ENCODE data around the gene OR52N1.

The OR52N1 gene

DNA sequence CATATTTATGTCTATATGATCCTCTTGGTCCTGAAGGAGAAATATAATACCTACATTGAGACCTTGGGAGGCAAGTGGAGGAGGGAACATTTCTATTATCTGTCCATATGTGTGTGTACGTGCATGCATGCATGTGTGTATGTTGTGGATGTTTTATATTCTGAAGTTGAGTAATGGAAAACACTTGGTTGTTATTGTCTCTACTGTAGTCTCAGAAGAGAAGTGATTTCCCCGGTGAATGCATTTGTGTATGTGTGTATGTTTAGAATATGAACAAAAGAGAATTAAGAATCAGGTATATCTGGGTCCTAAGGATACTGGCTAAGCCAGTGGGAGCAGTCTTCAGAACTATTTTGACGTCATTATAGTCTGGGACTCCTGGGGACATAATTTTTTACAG lies at the start of gene OR52N1:
TSS of gene OR52N1 (minus strand) at position 101 of the 400 bp plus-strand sequence. CDS start 2,449 bp downstream, outside the sequence.
- DNase-seq (ENCODE audit: low spot score) = no peak

DNA sequence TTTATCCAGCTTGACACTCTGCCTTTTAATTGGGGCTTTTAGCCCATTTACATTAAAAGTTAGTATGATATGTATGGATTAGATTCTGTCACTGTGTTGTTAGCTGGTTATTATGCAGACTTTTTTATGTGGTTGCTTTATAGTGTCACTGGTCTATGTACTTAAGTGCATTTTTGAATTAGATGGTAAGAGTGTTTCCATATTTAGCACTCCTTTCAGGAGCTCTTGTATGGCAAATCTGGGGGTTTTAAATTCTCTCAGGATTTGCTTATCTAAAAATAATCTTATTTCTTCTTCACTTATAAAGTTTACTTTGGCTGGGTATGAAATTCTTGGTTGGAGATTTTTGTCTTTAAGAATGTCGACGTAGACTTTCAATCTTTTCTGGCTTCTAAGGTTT lies 46.6 kb upstream of the OR52N1 start:
- DNase-seq (ENCODE audit: low spot score) = no peak

DNA sequence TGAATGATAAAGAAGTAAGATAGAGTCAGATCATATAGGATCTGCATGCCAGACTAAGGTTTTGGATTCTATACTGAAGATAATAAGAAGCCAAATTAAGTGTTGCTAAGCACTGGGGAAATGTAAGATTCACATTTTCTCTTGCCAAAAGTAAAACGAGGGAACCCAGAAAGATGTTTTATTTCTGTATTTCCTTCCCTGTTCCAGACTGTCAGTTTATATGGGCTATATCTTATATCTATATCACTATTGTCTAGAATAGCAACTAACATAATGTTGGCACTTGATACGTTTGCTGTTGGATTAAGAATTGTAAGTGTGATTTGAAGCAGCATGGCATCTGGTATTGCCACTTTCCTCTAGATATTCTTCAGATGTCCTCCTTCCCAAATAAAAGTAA lies 42.4 kb upstream of the OR52N1 start:
- no peak for DNase-seq (ENCODE audit: low spot score)

DNA sequence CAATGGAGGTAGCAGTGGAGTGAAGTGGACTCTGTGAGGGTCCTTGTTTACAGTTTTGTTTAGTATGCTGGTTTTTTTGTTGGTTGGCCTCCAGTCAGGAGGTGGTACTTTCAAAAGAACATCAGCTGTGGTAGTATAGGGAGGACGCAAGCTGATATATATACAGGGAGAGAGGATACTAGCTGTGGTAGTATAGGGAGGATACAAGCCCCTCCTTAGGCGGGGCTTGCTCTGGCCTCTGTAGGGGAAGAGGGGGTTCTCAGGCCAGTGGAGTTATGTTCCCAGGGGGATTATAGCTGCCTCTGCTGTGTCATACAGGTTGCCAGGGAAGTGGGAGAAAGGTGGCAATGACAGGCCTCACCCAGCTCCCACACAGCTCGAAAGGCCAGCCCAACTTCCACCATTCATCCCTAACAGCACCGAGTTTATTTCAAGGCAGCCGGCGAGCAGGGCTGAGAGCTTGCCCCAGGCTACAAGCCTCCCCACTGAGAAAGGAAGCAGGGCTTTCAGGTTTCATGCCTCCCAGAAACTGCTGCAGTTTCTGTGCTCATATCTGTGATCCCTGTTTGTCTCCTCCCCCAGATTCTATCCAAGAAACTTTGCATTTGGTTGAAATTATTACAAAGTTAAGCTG lies 40.2 kb upstream of the OR52N1 start:
- DNase-seq (ENCODE audit: low spot score) = no peak

DNA sequence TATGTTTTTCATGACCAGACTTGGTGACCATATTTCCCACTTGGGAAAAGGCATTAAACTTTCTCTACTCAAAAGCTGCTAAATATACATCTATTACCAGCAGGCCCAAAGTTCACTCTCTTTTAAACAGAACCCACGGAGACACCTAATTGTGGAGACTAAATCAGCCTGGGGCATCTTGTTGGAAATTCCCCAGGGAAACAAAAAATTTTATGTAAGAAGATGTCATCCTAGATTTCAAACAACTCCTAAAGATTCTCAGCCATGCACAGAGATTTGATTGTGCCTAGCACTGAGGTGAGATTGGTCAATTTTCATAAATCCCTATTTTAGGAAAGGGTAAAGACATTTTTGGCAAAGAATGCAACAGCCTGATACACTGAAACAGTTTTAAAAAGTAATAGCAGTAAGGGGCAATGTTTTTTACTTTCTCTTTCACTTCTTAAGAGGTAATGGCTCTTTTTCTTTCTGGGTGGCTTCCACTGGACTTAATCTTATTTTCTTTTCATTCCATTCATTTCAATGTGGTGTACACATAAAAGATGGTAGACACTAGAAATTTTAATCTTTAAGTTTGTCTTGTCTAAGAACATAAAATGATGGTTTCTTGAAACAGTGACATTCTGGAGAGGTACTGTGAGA lies 27.3 kb upstream of the OR52N1 start:
- DNase-seq (ENCODE audit: low spot score) = no peak

DNA sequence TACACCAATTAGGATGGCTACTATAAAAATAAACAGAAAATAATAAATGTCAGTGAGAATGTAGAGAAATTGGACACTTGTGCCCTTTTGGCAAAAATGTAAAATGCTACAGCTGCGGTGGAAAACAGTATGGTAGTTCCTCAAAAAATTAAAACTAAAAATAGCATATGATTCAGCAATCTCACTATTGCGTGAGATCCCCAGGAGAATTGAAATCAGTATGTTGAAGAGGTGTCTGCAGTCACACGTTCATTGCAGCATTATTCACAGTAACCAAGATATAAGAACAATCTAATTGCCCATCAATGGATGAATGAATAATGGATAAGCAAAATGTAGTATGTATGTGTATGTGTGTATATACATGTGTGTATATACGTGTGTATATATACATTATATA lies 24.5 kb upstream of the OR52N1 start:
- no peak for DNase-seq (ENCODE audit: low spot score)

DNA sequence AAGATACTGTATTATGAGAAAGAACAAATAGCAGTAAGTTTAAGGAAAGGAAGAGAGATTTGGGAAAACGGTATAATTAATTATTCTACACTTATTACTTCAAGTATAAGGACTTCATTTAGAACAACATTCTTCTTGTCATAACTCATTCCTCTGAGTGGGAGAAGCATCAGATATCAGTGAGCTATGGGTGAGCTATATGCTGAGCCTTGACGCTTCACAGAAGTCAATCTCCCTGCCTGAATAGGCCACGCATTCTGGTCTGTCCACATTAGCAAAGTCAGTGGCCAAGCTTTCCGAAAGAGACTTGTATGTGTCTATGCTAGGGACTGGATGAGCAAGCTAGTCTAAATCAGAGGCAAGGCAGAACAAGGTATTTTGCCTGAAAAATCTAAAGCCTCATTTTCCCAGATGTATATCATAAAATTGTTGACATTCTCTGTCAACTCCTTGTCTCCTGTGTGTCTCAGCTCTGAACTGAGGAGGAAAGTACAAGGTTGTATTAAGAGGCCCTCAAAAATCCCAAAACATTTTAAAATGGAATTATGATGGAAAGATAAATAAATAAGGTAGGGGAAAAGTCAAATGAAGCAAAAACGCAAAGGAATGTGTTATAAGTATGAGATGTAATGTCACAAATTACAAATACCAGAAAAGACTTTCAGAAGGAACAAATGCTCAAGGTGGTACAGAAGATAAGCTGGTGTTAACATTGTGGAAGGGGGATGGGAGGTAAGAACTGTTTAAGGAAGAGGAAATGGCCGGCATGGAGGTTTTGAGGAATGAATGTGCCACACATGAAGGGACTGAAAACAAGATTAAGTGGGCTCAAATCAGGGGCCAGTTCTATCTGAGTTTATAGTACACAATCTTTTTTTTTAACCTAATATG lies 19.1 kb upstream of the OR52N1 start:
- DNase-seq (ENCODE audit: low spot score) = no peak

DNA sequence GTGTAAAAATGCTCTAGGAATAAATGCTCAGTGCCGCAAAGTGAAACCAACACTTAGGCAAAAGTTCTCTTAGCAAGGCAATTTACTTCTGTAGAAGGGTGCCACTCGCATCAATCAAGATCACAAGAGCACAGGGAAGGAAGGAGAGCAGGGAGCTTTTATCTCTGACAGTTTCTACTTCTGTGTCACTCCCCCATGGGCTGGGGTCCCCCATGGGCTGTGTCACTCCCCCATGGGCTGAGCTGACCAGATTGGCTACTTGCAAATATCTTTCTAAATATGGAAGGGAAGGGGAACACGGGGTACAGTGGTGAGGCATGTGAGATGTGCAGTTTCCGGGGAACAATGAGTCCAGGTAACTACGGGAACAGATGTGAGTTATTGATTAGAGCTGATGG lies 18.1 kb upstream of the OR52N1 start:
- no peak for DNase-seq (ENCODE audit: low spot score)

DNA sequence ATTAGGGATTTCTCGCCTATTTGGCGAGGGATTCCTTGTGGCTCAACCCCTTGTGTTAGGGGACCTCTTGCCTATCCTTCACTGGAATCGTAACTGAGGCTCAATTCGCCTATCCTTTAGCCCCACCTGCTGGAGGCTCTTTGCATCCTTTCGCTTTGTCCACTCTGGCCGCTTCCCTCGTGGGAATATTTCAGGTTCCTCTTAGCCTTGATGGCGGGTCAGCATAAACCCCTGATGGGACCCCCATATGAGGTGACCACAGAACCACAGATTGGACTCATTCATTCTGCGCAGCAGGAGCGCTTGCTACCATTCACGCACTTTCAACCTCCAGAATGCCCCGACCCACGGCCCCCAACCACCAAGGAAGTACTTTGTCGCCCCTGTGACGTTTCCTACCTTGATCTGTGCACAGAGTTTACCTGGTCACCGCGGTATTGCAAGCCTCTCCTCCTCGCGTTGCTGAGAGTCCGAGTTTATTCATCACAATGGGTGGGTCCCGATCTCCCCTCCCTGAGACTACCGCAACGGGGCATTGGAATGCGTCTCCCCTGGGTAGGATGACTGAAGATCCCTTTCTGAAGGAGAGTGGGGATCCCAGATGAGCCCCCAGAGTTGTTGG lies 17.5 kb upstream of the OR52N1 start, which contains the start of gene OR52N2:
TSS of gene OR52N2 (plus strand) at position 425 of the 622 bp plus-strand sequence. CDS start 11,412 bp downstream, outside the sequence.
- DNase-seq (ENCODE audit: low spot score) = peak; percentile 66

DNA sequence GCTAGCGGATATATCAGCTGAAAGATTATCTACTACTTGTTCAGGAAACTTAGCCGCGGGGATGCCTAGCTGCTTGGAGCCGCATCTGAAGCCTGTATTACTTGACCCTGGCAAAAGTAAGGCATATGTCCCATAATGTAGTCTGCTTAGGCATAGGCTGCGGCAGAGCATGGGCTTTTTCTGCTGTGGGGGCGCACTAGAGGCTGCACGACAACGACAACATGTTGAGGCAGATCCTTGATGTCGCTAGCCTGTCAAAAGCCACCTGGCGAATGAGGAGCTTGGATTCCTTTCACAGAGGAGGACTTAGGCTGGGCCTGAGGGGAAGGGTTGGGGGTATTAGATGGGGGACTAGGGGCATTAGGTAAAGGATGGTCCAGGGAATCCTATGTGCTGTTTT lies 16.5 kb upstream of the OR52N1 start:
- DNase-seq (ENCODE audit: low spot score) = no peak

DNA sequence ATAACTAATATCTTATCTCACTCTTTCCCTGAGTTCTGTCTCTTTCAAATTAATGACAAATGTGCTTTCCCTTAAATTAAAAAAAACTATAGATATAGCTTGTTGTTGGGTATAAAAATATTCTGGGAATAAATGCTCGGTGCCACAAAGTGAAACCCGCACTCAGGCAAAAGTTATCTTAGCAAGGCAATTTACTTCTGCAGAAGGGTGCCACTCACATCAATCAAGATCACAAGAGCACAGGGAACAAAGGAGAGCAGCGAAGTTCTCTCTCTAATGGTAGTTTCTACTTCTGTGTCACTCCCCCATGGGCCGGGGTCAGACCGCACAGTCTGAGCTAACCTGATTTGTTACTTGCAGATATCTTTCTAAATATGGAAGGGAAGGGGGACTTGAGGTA lies 12.9 kb upstream of the OR52N1 start:
- DNase-seq (ENCODE audit: low spot score) = no peak

DNA sequence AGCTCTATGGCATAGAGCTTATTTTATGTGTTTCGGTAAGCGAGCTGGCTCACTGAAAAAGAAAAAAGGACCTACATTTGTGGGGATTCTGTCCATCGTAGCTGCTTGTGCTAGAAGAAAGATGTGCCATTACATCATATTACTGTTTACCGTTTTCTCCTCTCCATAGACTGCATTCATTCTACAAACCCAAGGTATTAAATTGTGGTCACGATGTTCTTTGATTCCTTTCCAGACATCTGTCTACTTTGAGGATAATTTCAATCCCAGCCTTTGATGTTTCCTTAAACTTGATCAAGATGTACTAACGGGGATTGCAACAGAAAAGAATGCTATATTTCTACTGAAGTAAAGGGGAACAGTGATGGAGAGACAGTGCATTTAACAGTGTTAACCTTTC lies 5.5 kb upstream of the OR52N1 start:
- DNase-seq (ENCODE audit: low spot score) = no peak

DNA sequence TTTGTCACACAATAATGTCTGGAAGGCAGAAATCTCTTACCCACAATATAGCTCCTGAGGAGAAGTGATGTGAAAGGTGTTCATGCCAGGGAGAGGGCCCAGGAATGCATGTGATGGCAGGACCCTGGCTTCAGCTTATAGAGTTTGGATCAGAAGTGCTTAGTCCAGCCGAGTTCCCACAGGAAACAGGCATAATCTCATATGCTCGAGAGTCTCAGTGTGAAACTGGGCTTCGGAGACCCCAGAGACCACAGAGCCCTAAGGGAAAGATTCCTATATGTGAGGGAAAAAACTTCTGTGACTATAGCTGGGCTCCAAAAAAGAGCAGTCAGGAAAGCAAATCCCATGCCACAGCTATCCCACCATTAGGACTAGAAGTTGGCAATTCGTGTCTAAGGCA lies 7.8 kb downstream of the OR52N1 start, which contains the start of gene OR52N5:
TSS of gene OR52N5 (minus strand) at position 101 of the 400 bp plus-strand sequence. CDS start 4,721 bp downstream, outside the sequence.
- no peak for DNase-seq (ENCODE audit: low spot score)

DNA sequence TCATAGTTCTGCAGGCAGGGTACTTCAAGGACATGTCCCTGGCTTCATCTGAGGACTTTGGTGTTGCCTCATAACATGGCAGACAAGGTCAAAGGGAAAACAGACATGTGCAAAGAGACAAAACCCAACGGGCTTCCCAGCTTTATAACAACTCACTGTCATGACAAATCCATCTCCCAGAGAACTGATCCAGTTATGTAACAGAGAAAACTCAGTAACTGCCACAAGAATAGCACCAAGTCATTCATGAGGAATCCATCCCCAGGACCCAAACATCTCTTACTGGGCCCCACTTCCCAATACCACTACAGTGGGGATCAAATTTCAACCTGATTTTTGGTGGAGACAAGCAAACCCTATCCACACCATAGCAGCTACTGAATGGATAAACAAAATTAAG lies 24.0 kb downstream of the OR52N1 start:
- no peak for DNase-seq (ENCODE audit: low spot score)

DNA sequence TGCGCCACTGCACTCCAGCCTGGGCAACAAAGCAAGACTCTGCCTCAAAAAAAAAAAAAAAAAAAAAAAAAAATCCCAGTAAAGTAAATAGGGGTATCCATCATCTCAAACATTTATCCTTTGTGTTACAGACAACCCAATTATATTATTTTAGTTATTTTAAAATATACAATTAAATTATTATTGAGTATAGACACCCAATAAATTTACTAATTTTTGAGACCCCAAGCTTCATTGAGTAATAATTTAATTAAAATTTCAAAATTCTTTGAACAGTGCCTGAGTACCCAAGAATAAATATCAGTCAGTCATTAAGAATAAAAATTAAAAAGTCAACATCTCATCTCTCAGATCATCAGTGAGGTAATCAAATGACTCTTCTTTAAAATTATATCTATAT lies 37.1 kb downstream of the OR52N1 start, which contains the start of gene OR52N4:
TSS of gene OR52N4 (plus strand) at position 301 of the 400 bp plus-strand sequence. CDS start 498 bp downstream, outside the sequence.
- no peak for DNase-seq (ENCODE audit: low spot score)

DNA sequence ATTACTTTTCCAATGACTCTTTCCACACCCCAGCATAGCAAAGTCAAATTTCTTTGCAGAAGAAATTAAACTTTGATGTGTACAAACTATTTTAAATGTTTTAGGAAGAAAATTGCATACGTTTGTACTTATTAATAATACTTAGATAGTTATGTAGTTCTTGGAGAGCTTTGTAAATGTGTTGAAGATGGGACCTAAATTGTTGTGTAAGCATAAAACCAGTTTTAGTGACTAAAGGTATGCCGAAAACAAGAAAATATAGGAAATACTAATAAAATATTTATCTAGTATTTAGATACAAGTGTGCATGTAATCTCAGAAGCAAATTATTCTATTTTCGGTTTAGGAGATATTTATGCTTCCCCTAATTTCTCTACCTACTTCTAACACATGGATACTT lies 41.2 kb downstream of the OR52N1 start:
- no peak for DNase-seq (ENCODE audit: low spot score)

DNA sequence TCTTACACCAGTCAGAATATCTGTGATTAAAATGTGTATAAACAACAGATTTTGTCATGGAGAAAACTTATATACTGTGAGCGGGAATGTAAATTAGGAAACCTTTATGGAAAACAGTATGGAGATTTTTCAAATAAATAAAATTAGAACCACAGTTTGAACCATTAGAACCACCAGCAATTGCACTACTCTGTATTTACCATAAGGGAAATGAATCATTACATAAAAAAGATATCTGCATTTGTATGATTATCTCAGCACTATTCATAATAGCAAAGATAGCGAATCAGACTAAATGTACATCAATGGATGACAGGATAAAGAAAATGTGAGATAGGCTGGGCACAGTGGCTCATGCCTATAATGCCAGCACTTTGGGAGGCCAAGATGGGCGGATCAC lies 44.5 kb downstream of the OR52N1 start:
- no peak for DNase-seq (ENCODE audit: low spot score)

DNA sequence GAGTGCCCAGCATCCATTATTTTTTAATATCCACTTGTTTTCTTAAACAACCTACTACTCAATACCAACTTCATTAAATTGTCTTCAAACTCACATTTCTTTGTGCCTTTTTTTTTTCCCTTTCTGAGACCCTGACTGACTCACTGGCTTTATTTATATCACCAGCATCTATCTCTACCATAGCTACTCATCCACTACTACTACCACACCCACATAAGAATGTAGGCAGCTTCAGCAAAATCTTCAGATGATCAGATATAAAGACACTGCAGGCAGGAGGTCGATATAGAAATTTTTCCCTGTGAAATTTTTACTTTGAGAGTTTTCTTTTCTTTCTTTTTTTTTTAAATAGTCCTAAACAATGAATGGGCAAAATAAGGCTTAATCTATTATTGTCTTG lies 52.6 kb downstream of the OR52N1 start:
- DNase-seq (ENCODE audit: low spot score) = no peak

DNA sequence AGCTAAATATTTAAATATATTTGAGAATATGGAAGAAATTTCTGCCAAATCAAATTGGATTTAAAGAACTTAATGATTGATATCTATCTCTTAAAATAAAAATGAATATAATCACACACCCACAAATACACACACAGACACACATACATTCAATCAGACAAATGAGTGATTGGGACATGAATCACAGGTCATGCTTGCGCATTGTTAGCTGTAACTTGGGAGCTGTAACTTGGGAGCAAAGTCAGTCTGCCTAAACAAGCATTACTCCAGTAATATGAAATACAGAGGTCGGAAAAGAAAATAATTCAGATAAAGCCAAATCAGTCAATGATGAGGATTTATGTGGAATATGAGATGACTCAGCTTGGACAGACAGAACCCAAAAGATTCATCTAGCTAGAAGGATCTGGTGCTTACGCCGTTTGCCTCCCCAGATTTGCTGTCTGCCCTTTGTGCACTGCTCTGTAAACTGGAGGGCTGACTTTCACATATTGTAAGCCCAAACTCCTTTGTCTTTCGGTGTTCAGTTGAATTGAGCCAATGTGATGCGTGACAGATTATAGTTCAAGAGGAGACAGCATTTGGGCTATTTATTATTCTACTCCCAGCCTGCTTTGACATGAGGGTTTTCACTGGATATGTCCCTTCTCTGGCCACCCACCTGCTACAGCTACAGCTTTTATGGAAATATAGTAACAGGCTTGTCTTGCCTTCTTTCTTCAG lies 53.2 kb downstream of the OR52N1 start:
- DNase-seq (ENCODE audit: low spot score) = no peak

DNA sequence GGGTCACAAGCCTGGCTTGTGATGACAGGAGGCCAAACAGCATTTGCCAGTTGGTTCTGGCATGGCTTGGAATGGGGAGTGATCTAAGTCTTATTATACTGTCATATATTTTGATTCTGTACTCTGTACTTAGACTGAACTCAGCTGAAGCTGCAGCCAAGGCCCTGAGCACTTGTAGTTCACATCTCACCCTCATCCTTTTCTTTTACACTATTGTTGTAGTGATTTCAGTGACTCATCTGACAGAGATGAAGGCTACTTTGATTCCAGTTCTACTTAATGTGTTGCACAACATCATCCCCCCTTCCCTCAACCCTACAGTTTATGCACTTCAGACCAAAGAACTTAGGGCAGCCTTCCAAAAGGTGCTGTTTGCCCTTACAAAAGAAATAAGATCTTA lies 54.0 kb downstream of the OR52N1 start:
- DNase-seq (ENCODE audit: low spot score) = no peak

Measured in globus pallidus (tissue), 1 donor.